H1 (cell line): ENCODE measurements around the gene MORC2. TPM values are rescaled to one million over a fixed set of nuclear protein-coding genes. Genes with fewer than 3 reads are reported as not detected.

Source experiments
- JUND ChIP-seq: IDR thresholded peaks from 2 replicates; pipeline ENCODE4 v1.6.1; 2011; ENCODE audit warnings: mild to moderate bottlenecking, improper control_type of control experiment, low read length
- RAD21 ChIP-seq, 2 experiments: IDR thresholded peaks in 1 of 2; conservative IDR thresholded peaks in 1 of 2; 2 replicates each; pipeline ENCODE4 v1.6.1; 2011; ENCODE audit warnings: low read depth in 2 of 2, low read length in 2 of 2, improper control_type of control experiment in 1 of 2, inconsistent platforms in 1 of 2, mild to moderate bottlenecking in 1 of 2, moderate library complexity in 1 of 2
- TEAD4 ChIP-seq: IDR thresholded peaks from 2 replicates; pipeline ENCODE4 v1.6.1; 2012; ENCODE audit warnings: low read depth, low read length, inconsistent platforms, mixed read lengths
- YY1 ChIP-seq: IDR thresholded peaks from 2 replicates; pipeline ENCODE4 v1.6.1; 2011; ENCODE audit warnings: low read depth, mild to moderate bottlenecking, low read length
- polyA plus RNA-seq, 7 experiments: library from polyadenylated mRNA; depleted of rRNA in 3 of 7; stranded (reverse) in 5 of 7; unstranded in 2 of 7; fragments of >200 nt in 5 of 7; fragments of 200-250 nt in 2 of 7; gene quantifications; 1 replicate in 5 of 7; 2 replicates in 1 of 7; 4 replicates in 1 of 7; pipeline versions ENCODE4 v1.2.1 to v1.2.3, GENCODE V29; 2011 to 2013; ENCODE audit warnings: missing spikeins in 2 of 7, mixed read lengths in 2 of 7
- total RNA-seq: library from RNA; stranded (reverse); fragmentation: NEBNext Ultra II Directional; extraction: Animal tissue kit (Norgen Biotek cat#: 25700); gene quantifications from 2 replicates; pipeline ENCODE4 v1.2.1, GENCODE V29; 2021
- TF ChIP-seq, protein P1 (sequence below): fragments of 300-600 bp; sonication (generic); IDR thresholded peaks from 2 replicates; pipeline ENCODE4 v1.7.1; 2012; ENCODE audit warnings: low read length, moderate library complexity, mild to moderate bottlenecking, inconsistent platforms; ENCODE audit not compliant: insufficient replicate concordance

Gene MORC2
- total and polyA plus RNA-seq, 2 of the 8 experiments (the other 6 are each of a cell fraction or from before 2014, with no cell fraction given): 15.4 to 68.0 TPM

DNA sequence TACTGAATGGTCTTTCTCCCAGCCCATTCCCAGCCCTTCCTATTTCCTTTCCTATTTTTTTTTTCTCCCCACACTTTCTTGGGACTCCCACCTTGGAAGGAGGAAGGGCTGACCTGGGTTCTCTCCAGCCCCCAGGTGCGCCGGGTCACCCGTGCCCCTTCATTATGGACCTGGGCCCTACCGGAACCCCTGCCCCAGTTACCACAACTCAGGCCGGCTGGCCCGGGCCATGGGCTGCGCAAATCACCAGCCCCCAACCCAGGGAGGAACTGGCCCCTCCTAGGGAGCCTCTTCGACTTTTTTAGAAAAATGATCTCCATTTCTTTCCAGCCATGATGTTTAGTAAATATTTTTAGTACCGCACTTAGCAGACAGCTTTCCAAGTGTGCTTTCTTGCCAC lies 62.2 kb downstream of the MORC2 start (continued):
- TF ChIP-seq TEAD4 (no peak), JUND (no peak), RAD21 (IDR thresholded peaks at IDR 0.05 in 1 of 2, conservative IDR thresholded peaks at IDR 0.05 in 1 of 2; ENCODE audit: low read depth in 2 of 2, low read length in 2 of 2) (no peak), YY1 (no peak)
- TF ChIP-seq, protein P1, sequence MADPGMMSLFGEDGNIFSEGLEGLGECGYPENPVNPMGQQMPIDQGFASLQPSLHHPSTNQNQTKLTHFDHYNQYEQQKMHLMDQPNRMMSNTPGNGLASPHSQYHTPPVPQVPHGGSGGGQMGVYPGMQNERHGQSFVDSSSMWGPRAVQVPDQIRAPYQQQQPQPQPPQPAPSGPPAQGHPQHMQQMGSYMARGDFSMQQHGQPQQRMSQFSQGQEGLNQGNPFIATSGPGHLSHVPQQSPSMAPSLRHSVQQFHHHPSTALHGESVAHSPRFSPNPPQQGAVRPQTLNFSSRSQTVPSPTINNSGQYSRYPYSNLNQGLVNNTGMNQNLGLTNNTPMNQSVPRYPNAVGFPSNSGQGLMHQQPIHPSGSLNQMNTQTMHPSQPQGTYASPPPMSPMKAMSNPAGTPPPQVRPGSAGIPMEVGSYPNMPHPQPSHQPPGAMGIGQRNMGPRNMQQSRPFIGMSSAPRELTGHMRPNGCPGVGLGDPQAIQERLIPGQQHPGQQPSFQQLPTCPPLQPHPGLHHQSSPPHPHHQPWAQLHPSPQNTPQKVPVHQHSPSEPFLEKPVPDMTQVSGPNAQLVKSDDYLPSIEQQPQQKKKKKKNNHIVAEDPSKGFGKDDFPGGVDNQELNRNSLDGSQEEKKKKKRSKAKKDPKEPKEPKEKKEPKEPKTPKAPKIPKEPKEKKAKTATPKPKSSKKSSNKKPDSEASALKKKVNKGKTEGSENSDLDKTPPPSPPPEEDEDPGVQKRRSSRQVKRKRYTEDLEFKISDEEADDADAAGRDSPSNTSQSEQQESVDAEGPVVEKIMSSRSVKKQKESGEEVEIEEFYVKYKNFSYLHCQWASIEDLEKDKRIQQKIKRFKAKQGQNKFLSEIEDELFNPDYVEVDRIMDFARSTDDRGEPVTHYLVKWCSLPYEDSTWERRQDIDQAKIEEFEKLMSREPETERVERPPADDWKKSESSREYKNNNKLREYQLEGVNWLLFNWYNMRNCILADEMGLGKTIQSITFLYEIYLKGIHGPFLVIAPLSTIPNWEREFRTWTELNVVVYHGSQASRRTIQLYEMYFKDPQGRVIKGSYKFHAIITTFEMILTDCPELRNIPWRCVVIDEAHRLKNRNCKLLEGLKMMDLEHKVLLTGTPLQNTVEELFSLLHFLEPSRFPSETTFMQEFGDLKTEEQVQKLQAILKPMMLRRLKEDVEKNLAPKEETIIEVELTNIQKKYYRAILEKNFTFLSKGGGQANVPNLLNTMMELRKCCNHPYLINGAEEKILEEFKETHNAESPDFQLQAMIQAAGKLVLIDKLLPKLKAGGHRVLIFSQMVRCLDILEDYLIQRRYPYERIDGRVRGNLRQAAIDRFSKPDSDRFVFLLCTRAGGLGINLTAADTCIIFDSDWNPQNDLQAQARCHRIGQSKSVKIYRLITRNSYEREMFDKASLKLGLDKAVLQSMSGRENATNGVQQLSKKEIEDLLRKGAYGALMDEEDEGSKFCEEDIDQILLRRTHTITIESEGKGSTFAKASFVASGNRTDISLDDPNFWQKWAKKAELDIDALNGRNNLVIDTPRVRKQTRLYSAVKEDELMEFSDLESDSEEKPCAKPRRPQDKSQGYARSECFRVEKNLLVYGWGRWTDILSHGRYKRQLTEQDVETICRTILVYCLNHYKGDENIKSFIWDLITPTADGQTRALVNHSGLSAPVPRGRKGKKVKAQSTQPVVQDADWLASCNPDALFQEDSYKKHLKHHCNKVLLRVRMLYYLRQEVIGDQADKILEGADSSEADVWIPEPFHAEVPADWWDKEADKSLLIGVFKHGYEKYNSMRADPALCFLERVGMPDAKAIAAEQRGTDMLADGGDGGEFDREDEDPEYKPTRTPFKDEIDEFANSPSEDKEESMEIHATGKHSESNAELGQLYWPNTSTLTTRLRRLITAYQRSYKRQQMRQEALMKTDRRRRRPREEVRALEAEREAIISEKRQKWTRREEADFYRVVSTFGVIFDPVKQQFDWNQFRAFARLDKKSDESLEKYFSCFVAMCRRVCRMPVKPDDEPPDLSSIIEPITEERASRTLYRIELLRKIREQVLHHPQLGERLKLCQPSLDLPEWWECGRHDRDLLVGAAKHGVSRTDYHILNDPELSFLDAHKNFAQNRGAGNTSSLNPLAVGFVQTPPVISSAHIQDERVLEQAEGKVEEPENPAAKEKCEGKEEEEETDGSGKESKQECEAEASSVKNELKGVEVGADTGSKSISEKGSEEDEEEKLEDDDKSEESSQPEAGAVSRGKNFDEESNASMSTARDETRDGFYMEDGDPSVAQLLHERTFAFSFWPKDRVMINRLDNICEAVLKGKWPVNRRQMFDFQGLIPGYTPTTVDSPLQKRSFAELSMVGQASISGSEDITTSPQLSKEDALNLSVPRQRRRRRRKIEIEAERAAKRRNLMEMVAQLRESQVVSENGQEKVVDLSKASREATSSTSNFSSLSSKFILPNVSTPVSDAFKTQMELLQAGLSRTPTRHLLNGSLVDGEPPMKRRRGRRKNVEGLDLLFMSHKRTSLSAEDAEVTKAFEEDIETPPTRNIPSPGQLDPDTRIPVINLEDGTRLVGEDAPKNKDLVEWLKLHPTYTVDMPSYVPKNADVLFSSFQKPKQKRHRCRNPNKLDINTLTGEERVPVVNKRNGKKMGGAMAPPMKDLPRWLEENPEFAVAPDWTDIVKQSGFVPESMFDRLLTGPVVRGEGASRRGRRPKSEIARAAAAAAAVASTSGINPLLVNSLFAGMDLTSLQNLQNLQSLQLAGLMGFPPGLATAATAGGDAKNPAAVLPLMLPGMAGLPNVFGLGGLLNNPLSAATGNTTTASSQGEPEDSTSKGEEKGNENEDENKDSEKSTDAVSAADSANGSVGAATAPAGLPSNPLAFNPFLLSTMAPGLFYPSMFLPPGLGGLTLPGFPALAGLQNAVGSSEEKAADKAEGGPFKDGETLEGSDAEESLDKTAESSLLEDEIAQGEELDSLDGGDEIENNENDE: no peak
